Activated naive CD4-positive, alpha-beta T cell treated with anti-CD3 and anti-CD28 coated beads, Interleukin-2, amount 50 U/mL, for 72 hours (primary cell): ENCODE measurements around the gene USP8. TPM values are rescaled to one million over a fixed set of nuclear protein-coding genes. Genes with fewer than 3 reads are reported as not detected.
"Not testable (repeated sequence)": the region's sequence is repeated elsewhere in the genome, so short reads cannot be mapped to it uniquely, and the experiment has no call there.

Experiments
- ATAC-seq, 2 donors: fragments of 150-1000 bp; cut with Tn5 transposase; 2 replicates each; pipeline ENCODE4 v1.10.0; 2021; ENCODE audit warnings: mild to moderate bottlenecking in 2 of 2, moderate library complexity in 2 of 2
- DNase-seq, 2 donors: peaks; one replicate each; pipeline ENCODE4 v3.0.0; 2021 to 2022; ENCODE audit warnings: low spot score in 2 of 2
- H3K27ac Mint-ChIP-seq, 2 donors: one replicate each; pipeline ENCODE4 v1.8.0; 2022; ENCODE audit warnings: mild to moderate bottlenecking in 2 of 2, mixed read lengths in 2 of 2
- H3K36me3 Mint-ChIP-seq, 2 donors: one replicate each; pipeline ENCODE4 v1.8.0; 2022; ENCODE audit warnings: mixed read lengths in 2 of 2
- H3K9me3 Mint-ChIP-seq, 2 donors: one replicate each; pipeline ENCODE4 v1.8.0; 2022; ENCODE audit warnings: mixed read lengths in 2 of 2
- total RNA-seq, 2 donors: library from RNA; stranded (reverse); gene quantifications; one replicate each; pipeline ENCODE4 v1.2.3, GENCODE V29; 2022

The USP8 gene
- total RNA-seq = 10 to 100 TPM; 58.6 to 59.6 TPM

DNA sequence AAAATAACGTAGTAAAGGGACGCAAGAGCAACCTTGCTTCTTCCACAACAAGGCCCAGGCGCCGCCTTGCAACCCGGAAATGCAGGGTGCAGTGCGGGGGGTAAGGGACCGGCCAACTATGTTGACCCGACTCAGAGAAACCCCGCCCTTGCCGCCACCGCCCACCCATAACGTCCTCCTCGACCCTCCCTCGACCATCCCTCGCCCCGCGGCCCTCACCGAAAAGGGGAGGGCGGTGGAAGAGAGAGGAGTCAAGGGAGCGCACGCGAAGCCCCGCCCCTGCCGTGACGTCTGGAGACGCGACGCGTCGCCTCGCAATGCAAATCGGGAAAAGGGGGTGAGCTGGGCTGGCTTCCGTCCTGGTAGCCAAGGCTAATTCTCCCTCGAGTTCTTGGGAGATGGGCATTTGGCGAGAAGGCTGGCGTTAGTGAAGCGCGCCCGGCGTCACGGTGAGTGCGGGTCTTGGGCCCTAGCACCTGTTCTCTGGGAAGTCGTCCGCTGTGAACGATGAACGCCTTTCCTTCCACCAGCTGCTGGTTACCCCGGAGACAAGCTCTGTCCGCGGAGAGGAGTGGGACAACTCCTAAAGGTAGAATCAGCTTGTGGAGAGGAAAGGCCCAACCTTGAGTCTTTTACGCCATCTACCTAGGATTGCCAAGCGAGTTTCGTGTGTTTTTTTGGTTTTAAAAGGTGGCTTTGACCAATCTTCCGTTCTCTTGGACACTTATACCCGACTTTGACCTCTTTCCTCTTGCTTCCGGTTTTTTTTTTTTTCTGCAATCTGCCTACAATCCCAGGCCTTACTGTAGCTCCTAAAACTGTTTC is at the start of gene USP8:
TSS of gene USP8 (plus strand) at position 340 of the 825 bp plus-strand sequence. CDS start 14,669 bp downstream, outside the sequence.
- Mint-ChIP-seq H3K36me3 (peaks cover 9 to 20% of the 10 kb centered on the region in 2 donors), H3K9me3 (no peaks in the 10 kb centered on the region), H3K27ac (peak within 1 kb of the TSS; percentile 98)
- DNase-seq = peak; percentile 93
- ATAC-seq = peak; percentile 98 to 99

DNA sequence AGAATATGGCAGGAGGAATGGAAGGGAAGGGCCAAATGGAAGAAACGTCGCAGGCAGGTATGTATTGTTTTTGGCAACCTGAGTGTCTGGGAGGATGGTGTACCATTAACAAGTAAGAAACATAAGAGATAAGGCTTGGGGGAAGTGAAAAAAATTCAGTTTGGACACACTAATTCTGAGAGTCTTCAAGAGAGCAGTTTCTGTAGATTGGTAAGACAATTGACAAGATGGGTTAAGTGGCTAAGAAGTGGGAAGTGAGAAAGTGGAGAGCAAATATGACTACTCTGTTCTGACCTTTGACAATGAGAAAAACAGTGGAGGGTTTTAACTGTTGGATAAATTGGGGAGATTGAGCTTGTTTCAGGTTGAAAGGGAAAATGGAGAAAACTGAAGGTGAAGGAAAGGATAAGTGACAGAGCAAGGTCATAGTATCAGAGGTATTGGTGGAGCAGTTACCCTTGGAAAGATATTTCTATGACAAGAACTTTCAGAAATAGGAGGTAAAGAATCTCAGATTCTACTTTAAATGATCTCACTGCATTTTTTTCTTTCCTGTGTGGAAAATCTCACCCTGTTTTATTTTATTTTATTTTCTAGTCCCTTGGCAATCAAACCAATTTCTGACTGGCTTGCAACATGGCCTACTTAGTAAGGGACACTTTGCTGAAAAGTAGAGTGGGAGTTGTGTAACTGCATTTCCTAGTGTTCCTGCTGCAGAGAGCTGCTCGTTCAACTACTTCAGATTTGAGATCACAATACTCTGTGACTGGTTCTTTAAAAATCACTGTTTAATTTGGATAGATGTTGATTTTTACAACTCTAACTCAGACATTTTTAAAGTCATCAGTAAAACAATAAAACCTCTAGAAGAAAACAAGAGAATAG is 46.1 kb upstream of the USP8 start:
- Mint-ChIP-seq H3K9me3 (no peaks in the 10 kb centered on the region), H3K36me3 (no peaks in the 10 kb centered on the region), H3K27ac (peak overlapping the region; percentile 59 to 82)
- ATAC-seq (peak; percentile 97 to 98), DNase-seq (no peak)

DNA sequence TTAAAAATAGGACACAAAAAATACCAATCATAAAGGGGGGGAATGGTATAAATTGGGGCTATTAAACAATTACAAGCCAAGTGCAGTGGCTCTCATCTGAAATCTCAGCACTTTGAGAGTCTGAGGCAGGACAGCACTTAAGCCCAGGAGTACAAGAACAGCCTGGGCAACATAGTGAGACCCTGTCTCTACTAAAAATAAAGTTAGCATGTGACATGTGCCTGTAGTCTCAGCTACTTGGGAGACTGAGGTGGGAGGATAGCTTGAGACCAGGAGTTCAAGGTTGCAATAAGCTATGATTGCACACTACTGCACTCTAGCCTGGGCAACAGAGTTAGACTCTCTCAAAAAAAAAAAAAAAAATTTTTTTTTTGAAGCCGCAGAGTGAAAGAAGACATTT is 45.4 kb upstream of the USP8 start:
- Mint-ChIP-seq H3K36me3 (no peaks in the 10 kb centered on the region), H3K27ac (peak overlapping the region; percentile 59 to 82), H3K9me3 (no peaks in the 10 kb centered on the region)
- DNase-seq = no peak
- no peak for ATAC-seq

DNA sequence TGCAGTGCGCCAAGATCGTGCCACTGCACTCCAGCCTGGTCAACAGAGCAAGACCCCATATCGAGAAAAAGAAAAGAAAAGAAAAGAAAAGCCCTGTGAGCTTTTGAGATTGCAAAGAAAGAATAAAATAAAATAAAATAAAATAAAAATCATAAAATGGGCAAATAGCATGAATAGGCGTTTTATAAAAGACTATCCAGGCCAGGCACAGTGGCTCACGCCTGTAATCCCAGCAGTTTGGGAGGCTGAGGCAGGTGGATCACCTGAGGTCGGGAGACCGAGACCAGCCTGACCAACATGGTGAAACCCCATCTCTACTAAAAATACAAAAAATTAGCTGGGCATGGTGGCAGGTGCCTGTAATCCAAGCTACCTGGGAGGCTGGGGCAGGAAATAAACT is 44.8 kb upstream of the USP8 start:
- not testable (repeated sequence) for ATAC-seq, H3K9me3 Mint-ChIP-seq, H3K27ac Mint-ChIP-seq, H3K36me3 Mint-ChIP-seq, DNase-seq

DNA sequence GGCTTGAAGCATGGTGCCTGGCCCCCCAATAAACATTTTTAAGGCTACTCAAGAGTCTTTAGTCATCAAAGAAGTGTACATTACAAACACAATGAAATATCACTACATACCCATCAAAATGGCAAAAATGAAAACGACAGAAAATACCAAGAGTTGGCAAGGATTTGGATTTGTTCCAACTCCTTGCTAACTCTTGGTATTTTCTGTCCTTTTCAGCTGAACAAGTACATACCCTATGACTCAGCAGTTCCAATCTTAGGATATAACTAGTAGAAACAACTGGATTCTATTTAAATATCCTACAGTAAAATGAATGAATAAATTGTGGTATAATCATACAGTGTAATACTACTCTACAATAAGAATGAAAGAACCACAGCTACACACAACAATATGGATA is 44.1 kb upstream of the USP8 start:
- no peaks in the 10 kb centered on the region for H3K36me3 Mint-ChIP-seq
- no peak overlapping the region for H3K27ac Mint-ChIP-seq
- DNase-seq (no peak), ATAC-seq (no peak)
- no peaks in the 10 kb centered on the region for H3K9me3 Mint-ChIP-seq

DNA sequence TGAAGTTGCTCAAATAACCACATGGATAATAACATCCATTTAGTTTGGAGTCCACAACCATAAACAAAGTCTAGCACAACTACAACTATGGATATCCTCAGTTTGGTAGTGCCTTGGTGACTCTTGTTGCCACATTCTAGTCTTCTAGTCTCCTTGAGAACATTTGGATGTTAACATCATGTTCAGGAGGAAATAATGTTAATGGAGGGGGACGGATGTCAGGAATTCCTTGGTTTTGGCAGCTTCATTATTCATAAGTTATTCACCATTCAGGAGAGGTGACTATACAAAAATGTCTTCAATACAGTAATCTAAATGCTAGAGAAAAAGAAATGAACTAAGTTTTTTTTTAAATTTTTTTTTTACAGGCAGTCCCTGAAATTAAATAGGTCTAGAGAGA is 42.8 kb upstream of the USP8 start:
- H3K36me3 Mint-ChIP-seq = no peaks in the 10 kb centered on the region
- H3K27ac Mint-ChIP-seq = no peak overlapping the region
- no peaks in the 10 kb centered on the region for H3K9me3 Mint-ChIP-seq

DNA sequence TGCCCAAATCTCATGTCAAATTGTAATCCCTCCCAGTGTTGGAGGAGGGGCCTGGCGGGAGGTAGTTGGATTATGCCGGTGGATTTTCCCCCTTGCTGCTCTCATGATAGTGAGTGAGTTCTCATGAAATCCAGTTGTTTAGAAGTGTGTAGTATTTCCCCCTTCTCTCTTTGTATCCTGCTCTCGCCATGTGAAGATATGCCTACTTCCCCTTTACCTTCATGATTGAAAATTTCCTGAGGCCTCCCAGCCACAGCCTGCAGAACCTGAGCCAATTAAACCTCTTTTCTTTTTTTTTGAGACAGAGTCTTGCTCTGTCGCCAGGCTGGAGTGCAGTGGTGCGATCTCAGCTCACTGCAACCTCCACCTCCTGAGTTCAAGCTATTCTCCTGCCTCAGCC is 41.8 kb upstream of the USP8 start:
- H3K36me3 Mint-ChIP-seq, H3K27ac Mint-ChIP-seq, DNase-seq, H3K9me3 Mint-ChIP-seq, ATAC-seq: not testable (repeated sequence)

More for the DNA sequence above, 42.8 kb upstream of the USP8 start:
- ATAC-seq (no peak), DNase-seq (no peak)

DNA sequence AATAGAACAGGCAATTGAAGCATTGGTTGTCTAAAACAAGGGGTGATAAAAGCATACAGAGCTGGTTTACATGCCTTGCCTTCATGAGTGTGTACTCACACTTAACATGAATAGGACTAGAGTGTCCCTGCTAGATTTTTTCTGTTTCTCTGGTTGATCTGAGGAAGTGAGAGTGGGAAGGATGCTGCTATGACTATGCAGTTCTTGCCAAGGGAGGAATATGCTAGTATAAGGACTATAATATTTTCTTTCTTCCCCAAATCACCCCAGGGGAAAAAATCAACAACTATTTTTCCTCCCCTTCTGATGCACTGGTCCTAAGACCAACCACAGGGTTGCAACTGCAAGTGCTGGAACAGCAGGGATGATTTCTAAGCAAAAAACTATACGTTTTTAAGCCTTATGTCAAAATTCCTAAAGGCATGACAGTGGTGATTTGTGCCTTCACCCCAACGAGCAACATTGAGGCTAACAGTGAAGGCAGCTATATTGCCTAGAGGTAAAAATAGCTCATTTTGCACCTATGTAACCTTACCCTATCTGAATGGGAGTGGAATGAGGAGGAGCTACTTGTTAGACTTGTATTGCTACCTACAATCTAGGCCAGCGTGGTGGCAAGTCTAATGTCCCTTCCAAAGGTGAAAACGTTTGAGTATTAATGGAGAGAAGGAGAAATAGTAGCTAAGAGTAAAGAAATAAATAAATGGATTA is 33.5 kb upstream of the USP8 start:
- Mint-ChIP-seq H3K36me3 (no peaks in the 10 kb centered on the region), H3K9me3 (no peaks in the 10 kb centered on the region), H3K27ac (no peak overlapping the region)
- ATAC-seq = no peak
- no peak for DNase-seq

DNA sequence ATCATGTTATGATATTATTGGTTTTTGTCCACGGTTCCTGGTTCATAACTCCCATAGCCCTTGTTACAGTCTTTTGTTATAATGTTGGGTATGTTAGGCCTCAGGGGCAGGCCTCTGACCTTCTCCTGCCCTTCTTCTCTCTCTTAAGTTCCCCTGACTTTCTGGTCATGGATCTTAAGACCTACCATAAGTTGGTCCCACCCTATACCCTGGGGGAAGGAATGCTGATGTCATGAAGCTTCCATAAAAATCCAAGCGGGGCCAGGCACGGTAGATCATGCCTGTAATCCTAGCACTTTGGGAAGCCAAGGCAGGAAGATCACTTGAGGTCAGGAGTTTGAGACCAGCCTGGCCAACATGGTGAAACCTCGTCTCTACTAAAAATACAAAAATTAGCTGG is 32.6 kb upstream of the USP8 start:
- not testable (repeated sequence) for H3K36me3 Mint-ChIP-seq, DNase-seq, H3K9me3 Mint-ChIP-seq, H3K27ac Mint-ChIP-seq, ATAC-seq

DNA sequence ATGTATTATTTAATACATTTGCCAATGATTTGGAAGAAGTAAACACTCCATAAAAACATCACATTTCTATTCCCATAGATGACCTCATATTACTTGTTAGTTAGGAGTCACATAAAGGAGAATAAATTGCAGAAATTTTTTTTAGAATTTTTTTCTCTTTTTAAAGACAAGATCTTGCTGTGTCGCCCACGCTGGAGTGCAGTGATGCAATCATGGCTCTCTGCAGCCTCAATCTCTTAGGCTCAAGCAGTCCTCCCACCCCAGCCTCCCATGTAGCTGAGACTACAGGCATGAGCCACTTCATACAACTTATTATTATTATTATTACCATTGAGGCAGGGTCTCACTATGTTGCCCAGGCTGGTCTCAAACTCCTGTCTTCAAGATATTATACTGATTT is 12.3 kb upstream of the USP8 start:
- Mint-ChIP-seq H3K9me3 (no peaks in the 10 kb centered on the region), H3K36me3 (no peaks in the 10 kb centered on the region), H3K27ac (no peak overlapping the region)
- DNase-seq (no peak), ATAC-seq (no peak)

DNA sequence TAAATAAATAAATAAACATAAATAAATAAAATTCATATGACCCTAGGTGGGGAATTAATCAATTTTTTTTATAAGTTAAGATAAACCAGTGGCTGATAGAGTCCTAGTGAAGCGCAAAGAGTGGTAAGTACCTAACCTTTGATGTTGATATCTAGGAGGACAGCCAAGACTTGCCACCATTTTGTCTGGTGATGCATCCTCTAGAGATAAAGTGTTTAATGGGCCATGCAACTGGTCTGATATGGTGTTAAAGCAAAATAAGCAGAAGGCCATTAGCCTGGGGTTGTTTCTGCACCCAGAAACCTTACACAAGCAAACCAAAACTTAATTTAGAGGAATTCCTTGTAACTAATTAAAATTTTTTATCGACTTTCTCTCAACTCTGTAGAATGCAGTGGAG is 9.6 kb upstream of the USP8 start:
- no peak overlapping the region for H3K27ac Mint-ChIP-seq
- ATAC-seq (no peak), DNase-seq (no peak)
- H3K36me3 Mint-ChIP-seq = no peaks in the 10 kb centered on the region
- H3K9me3 Mint-ChIP-seq = peaks cover 0 to 4% of the 10 kb centered on the region in 2 donors

DNA sequence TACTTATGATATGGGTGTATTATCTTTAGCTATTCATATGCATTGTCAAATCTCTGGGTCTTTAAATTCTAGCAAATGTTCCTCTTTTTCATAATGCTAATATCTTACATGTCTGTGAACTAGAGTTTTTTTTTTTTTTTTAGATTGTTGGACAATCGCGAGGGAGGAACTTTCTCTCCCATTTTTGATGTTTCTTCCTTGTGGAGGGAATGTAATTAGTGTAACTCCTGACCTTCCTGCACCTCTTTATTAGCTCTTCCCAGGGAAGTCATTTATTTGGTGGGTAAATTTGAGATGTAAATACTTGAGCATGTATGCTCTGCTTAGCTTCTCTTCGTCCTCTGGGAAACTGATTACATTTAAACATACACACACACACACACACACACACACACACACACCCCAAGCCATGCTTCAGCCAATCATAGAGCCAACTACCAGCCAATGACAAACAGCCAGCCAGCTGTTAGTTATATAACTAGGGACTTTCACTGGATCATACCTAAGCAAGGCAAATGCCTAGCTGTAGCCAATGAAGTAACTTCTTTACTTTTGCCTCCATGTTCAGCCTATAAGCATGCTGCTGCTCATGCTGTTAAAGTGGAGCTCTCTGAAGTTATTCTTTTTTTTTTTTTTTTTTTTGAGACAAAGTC is 8.3 kb upstream of the USP8 start:
- H3K27ac Mint-ChIP-seq = no peak overlapping the region
- ATAC-seq (no peak), DNase-seq (no peak)
- H3K9me3 Mint-ChIP-seq = peaks cover 0 to 4% of the 10 kb centered on the region in 2 donors
- no peaks in the 10 kb centered on the region for H3K36me3 Mint-ChIP-seq

DNA sequence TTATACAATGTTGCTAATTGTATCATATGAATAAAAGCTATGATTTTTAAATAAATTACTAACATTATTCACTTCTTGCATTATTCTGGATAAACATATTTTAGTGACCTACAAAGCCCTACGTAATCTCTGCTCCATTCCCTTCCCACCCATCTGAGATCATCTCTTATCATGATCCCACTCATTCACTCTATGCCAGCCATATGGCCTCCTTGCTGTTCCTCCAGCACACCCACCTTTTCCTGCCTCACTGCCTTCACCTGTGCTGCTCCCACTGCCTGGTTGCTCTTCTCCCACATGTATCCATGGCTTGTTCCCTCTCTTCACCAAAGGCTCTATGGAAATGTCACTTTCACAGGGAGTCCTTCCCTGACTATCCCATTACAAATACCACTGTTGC is 7.3 kb upstream of the USP8 start:
- H3K36me3 Mint-ChIP-seq = no peaks in the 10 kb centered on the region
- DNase-seq (no peak), ATAC-seq (no peak)
- H3K27ac Mint-ChIP-seq = no peak overlapping the region
- H3K9me3 Mint-ChIP-seq = peaks cover 0 to 4% of the 10 kb centered on the region in 2 donors

DNA sequence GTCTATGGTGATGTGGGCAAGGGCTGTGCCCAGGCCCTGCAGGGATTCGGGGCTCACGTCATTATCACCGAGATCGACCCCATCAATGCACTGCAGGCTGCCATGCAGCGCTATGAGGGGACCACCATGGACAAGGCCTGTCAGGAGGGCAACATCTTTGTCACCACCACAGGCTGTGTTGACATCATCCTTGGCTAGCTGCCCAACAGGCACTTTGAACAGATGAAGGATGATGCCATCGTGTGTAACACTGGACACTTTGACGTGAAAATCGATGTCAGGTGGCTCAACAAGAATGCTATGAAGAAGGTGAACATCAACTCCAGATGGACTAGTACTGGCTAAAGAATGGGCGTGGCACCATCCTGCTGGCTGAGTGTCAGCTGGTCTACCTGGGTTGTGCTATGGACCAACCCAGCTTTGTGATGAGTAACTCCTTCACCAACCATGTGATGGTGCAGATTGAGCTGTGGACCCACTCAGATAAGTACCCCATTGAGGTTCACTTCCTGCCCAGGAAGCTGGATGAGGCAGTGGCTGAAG is 6.1 kb upstream of the USP8 start:
- peaks cover 0 to 4% of the 10 kb centered on the region in 2 donors for H3K9me3 Mint-ChIP-seq
- DNase-seq (no peak), ATAC-seq (no peak)
- H3K36me3 Mint-ChIP-seq = no peaks in the 10 kb centered on the region
- no peak overlapping the region for H3K27ac Mint-ChIP-seq

DNA sequence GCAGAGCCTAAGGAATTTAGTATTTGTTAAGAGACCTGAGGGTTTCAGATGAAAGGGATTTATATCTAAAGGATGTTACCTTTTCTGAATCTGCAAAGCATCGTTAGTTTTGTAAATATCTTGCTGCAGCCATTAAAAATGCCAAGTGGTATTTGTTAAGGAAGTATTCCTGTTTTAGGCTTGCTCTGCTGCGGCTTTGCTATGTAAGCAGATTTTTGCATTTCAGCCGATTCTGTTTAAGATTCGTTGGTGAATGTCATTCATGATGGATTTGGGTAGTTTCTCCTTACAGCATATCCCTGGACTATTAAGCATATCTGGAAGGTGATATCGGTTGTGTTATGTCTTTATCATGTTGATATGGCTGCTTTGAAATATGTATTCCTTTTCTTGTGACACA is 1.0 kb downstream of the USP8 start:
- no peak for DNase-seq
- Mint-ChIP-seq H3K9me3 (no peaks in the 10 kb centered on the region), H3K36me3 (peaks cover 9 to 20% of the 10 kb centered on the region in 2 donors), H3K27ac (peak overlapping the region; percentile 98)
- ATAC-seq = no peak

DNA sequence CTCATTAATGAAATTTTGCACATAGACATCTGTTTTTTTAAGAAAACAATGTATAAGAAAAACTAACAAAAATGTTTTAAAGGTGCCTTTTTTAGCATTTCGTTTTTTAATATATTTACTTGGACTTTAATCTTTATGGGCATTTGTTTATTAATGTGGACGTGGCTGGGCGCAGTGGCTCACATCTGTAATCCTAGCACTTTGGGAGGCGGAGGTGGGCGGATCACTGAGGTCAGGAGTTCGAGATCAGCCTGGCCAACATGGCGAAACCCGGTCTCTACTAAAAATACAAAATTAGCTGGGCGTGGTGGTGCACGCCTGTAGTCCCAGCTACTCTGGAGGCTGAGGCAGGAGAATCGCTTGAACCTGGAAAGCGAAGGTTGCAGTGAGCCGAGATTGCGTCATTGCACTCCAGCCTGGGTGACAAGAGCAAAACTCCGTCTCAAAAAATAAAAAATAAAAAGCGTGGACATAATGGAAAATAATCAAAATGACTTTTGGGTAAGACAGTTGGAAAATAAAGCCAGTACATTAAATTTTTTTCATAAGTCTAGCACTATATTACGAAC is 1.6 kb downstream of the USP8 start:
- ATAC-seq, H3K27ac Mint-ChIP-seq: not testable (repeated sequence)

More for the DNA sequence above, 1.6 kb downstream of the USP8 start:
- DNase-seq, H3K9me3 Mint-ChIP-seq: not testable (repeated sequence)
- peaks cover 9 to 20% of the 10 kb centered on the region in 2 donors for H3K36me3 Mint-ChIP-seq
